ENCODE measurements around the gene SYT6. TPM values are rescaled to one million over a fixed set of nuclear protein-coding genes. Genes with fewer than 3 reads are reported as not detected.

SYT6 gene
- polyA plus RNA-seq, 3 donors = 1.3 to 1.5 (median 1.4) TPM

GRCh38 chr1:114094675-114095074 lies 59.0 kb downstream of the SYT6 start:
- DNase-seq (ENCODE audit: low read depth in 3 of 3, low spot score in 2 of 3) = no peak

DNA sequence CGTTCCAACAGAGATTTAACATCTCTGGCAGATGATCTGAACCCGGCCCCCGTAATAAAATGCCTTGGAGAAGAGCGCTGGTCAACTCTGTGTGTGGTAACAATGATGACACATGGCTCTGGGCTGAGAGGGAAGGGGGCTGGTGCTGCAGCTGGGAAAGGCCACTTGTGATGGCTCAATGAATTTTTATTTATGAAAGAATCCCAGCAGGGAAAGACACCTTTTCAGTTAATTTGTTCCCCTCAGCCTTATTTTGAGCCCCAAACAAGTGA lies 59.4 kb downstream of the SYT6 start:
- no peak for DNase-seq (ENCODE audit: low read depth in 3 of 3, low spot score in 2 of 3)

- DNase-seq (ENCODE audit: low read depth in 3 of 3, low spot score in 2 of 3) = no peak
Measured at GRCh38 chr1:114093624-114094362, 59.9 kb downstream of the SYT6 start.

GRCh38 chr1:114092186-114093062 lies 61.2 kb downstream of the SYT6 start:
- no peak for DNase-seq (ENCODE audit: low read depth in 3 of 3, low spot score in 2 of 3)

- no peak for DNase-seq (ENCODE audit: low read depth in 3 of 3, low spot score in 2 of 3)
Measured at GRCh38 chr1:114091711-114092110, 62.0 kb downstream of the SYT6 start.

- no peak for DNase-seq (ENCODE audit: low read depth in 3 of 3, low spot score in 2 of 3)
Measured at GRCh38 chr1:114090738-114091505, 62.7 kb downstream of the SYT6 start.

DNA sequence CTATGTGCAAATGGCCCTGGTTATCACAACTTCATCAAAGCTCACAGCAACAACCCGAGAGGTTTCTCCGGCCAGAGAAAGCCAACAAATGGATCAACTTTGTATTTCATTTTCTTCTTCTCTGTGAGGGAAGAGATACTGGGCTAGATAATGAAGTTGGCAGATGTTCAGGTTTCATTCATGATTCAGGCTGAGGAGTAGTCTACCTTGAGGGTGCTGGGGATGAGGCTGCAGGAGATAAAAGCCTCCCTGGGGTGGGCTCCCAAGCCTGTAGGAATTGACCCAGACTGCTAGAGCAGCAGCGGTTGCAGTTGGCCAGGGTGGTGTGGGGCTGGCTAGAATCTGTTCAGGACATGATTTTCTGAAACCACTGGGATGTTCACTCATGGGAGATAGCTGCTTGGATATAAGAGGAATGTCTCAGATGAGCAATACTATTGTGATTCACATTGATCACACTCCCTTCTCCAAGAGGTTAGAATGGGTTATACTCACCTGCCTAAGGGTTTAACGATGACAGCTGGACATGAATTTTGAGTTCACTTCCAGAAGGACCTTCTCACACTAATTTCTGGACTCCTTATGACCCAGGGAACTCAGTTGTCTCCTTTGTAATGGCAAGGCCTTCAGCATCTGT lies 64.0 kb downstream of the SYT6 start:
- no peak for DNase-seq (ENCODE audit: low read depth in 3 of 3, low spot score in 2 of 3)

GRCh38 chr1:114088392-114089299 lies 65.0 kb downstream of the SYT6 start:
- no peak for DNase-seq (ENCODE audit: low read depth in 3 of 3, low spot score in 2 of 3)

- DNase-seq (ENCODE audit: low read depth in 3 of 3, low spot score in 2 of 3) = no peak
Measured at GRCh38 chr1:114087495-114087894, 66.2 kb downstream of the SYT6 start.

DNA sequence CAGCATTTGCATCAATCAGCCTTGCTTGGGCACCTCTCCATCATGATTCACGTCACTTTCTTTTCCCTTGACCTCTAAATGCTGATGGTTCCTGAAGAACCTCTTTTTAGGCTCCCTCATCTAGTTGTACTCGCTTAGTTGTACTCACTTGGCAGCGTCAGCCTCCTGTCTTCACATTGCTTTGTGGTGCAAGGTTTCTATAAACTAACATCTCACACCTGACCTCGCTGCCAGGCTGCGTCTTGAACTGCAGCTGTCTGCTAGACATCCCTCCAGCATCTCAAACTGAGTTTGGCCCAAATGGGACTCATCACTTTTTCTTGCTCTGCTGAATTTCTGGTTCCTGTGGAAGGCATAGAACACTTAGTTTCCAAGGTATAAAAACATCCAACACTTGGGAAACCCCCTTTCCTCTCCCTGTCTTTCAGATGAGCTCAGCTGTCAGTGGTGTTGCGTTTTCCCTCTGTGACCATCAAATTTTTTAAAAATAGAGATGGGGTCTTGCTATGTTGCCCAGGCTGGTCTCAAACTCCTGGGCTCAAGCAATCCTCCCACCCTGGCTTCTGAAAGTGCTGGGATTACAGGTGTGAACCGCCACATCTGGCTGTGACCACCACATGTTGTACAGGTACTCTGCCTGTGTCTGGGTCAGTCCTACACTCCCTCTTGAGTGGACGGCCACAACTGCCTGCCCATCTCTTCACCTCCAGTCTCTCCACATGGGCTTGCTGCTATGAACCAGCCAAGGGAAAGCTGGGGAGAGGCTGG lies 66.9 kb downstream of the SYT6 start:
- no peak for DNase-seq (ENCODE audit: low read depth in 3 of 3, low spot score in 2 of 3)

DNA sequence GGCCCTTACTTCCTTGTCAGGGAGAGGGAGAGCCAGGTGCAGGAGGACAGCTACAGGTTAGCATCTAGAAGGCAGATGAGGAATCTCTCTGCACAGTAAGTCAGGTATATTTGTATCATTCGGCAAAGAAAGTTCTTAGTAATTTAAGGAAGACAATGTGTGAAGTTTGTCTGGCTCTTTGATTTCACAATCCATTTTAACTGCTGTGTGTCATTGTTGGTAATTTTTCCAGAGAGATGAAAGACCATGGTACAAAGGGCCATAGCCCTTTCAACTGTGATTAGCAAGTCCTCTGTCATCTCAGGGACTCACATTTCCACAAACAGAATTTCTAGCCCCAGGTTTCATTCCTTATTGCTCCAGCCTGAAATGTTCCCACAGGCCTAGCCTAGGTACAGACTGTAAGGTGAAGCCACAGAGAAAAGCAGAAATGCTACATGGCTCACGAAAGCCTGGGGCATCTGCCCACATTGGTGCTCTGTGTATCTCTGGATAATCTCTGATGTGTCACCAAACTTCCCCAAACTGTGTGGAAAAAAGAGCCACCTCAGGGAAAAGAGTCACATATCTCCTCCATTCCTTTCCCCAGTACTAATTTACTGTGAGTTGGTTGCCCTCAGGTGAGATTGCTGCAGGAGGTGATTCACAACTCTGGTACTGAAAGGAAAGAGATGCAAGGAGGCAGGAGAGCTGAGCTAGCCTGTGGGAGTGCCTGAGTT lies 70.6 kb downstream of the SYT6 start:
- DNase-seq (ENCODE audit: low read depth in 3 of 3, low spot score in 2 of 3) = no peak

- DNase-seq (ENCODE audit: low read depth in 3 of 3, low spot score in 2 of 3) = no peak
Measured at GRCh38 chr1:114082304-114082630, 71.4 kb downstream of the SYT6 start.

DNA sequence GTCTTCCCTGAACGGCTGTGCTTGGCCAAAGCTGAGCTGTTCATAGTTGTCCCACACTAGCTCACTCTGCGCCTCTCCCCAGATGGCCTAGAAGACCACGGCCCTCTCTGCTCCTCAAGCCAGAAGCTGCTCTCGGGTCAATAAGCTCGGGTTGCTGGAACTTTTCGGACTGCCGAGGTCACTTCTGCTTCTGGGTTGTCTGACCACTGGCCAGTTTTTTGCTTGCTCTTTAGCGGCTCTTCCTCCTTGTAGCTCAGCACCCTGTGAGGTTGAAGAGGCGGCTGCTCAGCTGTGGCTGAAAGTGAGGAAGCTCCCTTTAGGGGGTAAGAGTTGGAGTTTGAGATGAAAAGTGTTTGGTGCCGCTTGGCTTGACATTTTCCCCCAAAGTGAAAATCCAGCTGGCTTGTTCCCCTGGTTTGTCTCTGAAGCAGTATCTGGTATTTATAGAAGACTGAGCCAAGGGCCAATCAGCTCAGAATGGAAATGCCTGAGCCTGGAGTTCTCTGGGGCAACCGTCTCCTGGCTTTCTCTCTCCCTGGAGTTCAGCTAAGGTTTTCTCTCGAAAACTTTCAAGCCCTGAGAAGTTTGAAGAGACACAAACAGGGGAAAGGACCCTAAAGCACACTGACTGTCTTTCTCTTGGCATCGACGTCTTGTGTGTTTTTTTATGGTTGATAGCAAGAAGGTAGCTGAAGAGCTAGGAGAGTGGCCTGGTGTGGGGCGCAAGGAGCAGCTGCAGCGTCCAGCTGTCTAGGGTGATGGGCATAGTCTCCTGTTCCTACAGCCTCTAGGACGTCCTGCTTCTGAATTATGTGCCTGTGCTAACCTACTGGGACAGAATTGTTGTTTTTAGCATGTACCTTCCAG lies 72.0 kb downstream of the SYT6 start:
- DNase-seq (ENCODE audit: low read depth in 3 of 3, low spot score in 2 of 3) = no peak

DNA sequence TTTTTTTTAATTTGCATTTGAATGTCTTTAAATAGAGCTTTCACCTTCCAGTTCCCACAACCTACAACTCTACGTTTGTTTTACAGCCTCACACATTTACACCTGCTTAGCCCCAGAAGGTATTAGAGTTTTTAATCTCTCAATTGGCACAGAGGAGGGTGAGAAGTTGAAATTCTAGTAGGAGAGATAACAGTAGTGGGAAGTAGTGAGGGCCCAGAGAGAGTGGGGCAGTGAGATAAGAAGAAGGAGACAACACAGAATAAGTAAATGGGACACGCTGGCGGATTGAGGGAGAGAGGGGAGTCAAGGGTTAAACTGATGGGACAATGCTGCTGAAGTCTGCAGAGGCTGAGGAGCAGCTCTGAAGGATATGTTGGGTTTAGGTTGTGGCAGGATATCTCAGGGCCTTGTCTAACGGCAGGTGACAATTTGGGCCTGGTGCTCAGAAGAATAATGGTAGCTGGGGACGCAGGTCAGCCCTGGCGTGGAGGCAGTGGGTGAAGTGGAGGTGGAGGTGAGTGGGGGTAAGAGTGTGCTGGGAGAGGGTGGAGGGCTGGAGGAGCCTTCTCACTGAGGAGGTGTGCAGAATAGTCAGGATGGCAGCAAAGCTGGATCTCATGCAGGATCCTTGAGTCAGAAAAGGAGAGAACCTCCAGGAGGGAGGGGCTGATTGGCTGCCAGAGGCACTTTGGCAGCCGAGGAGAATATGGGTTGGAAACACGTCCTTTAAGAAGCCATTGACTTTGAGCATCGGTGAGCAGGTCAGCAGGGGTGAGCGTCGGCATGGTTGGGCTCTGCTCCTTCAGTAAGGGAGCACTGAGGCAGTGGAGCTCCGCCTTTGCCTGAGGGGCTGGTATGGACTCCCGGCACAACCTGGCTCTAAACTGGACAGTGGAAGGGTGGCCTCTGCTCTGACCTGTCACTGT lies 72.9 kb downstream of the SYT6 start:
- no peak for DNase-seq (ENCODE audit: low read depth in 3 of 3, low spot score in 2 of 3)

DNA sequence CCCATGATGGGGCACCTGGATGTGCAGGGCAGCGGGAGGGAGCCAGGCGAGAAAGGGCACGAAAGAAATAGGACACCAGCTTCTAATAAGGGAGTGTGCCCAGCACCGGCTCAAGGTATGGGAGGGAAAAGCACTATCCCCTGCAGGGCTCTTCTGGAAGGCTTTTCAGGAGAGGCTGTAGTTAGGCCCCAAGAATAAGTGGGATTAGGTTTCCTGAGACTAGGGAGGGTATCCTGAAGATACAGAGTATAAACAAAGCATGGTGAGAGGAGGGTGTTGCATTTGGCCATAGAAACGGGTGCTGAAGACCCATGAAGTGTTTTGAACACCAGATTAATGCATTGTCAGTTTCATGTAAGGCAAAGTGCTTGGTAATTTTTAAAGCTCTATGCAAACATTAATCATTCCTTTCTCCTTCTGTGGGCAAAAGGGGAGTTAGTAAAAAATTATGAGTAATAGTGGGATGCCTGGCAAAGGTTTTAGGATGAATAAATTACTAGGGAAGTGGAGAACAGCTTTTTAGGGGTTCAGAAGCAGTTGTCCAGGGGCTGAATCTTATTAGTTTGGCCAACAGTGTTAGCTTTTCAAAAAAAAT lies 74.0 kb downstream of the SYT6 start:
- no peak for DNase-seq (ENCODE audit: low read depth in 3 of 3, low spot score in 2 of 3)

GRCh38 chr1:114078116-114078515 lies 75.6 kb downstream of the SYT6 start:
- no peak for DNase-seq (ENCODE audit: low read depth in 3 of 3, low spot score in 2 of 3)
